EH (cell line): ENCODE data around the gene IRX2.

Experiments used
- DNase-seq: peaks from one replicate; pipeline ENCODE4 v3.0.0-alpha.2; 2015; ENCODE audit warnings: low read depth

IRX2 gene

DNA sequence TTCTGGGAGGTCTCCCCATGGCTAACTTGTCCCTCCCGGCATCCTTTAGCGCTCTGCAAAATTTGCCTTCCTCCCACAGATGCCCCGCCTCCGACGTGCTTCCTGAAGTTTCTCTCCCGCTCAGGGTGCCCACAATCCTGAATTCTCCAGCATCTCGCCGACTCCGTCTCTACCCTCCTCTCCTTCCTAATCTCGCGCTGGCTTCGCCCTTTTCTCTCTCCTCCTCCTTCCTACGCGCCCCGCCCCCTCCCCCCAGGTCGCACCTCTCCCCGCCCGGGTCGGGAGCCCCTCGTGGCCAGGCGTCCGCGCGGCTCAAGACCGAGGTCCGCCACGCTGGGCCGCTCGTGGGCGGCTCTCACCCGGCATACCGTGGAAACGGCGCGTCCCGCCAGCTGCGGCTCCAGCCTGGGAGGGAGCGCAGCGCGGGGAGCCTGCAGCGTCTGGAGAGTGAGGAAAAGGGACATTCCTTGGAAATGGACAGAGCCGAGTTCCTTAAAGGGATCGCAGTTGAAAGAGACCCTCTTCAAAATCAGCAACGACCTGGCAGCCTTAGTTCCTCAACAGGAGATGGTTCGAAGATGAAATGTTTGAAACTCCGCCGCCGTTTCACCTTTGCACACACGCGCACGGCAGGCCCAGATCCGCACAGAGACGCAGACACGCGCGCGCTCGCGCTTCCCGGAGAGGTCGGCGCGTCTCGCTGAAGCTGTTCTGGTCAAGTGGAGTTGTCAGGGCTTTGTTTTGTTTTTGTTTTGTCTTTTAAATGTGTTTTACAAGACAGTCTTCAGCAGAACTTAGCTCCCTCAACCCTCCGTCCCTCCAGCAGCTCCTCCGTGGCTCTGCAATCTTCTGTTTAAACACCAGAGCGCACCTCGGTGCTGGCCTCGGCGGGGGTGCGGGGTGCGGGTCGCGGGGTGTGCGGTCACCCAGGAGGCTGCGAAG, 5.0 kb upstream of the IRX2 start:
- peak; percentile 92 for DNase-seq

DNA sequence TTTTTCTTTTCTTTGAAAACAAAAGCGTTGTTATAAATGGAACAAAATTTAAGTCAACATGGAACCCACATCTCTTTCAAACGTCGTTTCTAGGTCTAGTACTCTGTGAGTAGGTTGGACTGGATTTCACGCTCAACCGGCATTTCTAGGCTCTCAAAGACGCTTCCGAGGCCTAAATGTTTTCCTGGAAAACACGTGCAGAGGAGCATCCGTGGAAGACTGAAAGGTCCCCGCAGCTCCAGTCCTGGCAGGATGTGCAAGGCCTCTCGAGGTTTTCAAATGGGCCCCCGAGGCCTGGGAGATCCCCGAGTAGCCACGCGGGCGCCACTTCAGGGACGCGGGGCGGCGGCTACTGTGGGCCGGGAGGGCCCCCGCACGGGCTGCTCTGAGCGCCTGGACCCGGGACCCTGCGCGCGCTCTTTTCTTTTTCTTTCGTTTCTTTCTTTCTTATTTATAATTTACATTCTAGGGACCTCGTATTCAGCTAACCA, 4.2 kb upstream of the IRX2 start:
- DNase-seq = no peak

DNA sequence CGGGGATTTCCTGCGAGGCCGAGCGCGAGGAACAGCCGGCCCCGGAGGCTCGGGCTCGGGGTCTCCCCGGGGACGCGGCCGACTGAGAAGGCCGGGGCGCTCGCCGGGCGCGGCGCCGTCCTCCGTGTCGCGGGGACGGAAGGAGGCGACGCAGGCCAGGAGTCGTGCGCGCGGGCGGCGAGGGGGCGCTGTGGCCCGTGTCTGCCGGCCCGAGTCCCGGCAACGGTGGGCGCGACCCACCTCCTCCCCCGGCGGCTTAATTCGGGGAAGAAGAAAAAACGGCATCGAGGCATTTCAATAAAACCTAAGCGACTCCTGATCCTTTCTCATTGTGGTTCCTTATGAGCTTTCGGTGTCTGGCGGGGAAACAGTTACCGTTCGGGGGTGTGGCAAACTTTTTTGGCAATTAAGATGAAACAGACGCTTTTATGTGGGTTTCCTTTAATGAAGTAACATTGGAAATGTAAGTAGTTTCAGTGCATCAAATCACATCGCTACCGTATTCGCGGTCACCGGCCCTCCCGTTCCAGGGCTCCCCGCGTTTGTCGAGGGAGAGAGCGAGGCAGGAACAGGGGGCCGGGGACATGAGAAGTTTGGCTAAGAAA, 3.7 kb upstream of the IRX2 start:
- no peak for DNase-seq

DNA sequence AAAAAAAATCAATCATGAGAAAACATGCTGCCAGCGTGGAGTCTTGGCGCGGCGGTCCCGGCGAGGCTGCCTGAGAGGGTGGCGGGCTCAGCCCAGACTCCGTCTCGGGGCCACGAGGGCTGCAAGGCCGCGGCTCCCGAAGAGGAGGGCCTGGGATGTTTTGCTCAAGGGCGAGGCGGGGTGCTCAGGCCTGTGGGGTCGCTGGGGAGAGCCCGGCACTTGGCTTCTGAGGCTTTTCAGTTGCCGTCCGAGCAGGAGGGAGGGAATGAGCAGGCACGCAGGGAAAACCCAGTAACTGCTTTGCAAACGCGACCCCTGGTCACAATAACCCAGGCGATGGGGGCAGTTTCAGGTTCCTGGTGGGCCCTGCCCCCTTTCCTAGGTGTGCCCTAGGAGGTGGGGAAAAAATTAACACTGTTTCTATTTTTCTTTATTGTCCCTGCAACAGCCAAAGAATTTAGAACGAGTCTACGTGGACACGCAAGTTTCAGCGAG, 3.2 kb upstream of the IRX2 start:
- DNase-seq = no peak

DNA sequence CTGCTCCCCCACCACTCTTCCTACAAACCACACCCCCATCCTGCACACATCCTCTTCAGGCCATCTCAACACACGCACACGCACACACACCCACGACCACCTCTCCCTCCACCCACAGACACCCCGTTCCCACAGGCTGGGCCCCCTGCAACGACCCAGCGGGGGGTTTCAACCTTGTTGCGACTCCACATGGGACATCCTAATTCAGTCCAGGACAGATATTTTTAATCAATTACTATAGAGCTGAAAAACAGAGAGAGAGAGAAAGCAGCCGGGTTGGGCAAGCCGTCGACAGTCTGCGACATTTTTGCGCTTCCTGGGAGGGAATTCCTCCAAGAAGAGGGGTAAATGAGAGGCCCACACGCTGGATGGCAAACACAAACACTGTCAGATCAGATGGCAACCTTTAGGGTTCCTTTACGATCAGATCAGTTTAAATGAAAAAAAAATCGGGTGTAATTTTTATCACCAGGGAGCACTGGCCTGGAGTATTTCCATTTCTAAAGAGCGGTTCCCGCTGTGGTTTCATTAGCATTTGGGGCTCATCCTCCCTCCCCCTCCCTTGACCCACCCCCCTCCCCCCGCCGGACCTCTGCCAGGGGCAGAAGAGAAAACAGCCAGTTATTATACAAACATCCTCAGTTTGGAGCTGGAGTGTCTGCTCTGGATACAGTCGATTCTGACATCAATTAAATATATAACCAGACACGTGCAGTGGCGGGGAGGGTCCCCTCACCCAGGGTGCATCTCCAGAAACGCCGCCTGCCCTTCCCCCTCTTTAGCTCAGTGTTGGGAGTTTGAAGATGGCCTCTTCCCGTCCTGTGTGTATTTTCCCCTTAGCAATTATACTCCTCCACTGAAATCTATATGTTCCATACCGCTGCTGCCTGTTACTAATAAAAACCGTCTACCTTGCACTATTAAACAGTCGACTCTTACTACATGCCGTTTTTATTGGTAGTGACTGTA, 2.3 kb upstream of the IRX2 start:
- DNase-seq = no peak

DNA sequence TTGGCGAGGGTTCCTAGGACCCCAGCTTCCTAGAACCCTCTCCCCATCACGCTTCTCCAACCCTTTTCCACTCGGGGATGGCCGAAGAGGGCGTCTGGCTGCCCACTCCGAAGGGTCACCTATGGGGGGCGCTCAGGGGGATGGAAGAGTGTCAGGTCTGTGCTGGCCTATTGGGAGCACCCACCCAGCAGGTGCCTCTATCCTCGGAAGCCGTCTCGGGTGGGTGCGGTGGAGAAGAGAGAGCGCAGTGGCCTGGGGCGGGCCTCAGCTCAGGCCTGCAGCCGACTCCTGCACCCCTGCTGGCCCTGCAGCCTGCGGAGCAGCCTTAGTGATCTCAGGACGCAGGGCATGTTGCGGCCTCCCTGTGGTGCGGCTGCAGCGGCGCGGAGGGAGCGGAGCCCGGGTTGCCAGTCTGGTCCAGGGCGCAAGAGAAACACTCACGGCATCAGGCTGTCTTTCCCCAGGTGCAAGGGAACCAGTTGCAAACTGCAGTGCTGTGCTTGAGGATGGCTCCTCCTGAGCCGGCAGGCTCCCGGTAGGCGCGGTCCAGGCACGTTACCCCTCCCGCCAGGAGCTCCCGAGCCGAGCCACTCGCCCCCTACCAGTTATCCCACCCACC, 1.5 kb upstream of the IRX2 start:
- no peak for DNase-seq

DNA sequence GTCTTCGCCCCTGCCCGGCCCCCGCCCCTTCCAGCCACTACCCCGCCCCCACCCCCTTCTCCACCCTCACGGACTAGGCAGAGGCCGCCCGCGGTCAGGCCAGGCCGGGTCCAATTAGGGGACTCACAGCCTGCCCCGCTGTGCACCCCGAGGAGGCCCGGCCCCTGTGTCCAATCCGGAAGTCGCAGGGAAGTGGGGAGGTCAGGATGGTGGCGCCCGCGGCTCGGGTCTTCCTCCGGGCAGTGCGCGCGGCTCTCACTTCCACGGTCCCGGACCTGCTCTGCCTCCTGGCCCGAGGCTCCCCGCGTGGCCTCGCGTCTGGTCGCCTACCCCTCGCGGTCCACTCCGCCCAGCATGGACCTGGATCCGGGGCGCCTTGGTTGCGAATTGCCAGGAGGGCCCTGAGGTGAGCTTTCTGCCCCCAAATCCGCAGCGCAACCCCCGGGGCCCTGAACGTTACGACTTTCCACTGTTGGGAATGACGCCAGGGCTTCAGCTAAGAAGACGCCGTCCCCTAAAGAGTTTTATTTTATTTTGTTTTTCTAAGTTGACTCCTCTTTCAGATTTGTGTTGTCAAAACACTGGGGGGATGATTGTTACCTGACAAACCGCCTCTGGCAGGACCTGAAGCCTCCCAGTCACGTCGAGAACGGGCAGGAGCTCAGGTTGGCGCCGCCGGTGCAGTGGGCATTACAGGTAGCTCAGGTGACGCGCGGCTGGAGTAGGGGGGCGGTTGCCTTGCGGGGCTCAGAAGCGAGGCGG, 763 bp upstream of the IRX2 start:
- peak; percentile 80 for DNase-seq

DNA sequence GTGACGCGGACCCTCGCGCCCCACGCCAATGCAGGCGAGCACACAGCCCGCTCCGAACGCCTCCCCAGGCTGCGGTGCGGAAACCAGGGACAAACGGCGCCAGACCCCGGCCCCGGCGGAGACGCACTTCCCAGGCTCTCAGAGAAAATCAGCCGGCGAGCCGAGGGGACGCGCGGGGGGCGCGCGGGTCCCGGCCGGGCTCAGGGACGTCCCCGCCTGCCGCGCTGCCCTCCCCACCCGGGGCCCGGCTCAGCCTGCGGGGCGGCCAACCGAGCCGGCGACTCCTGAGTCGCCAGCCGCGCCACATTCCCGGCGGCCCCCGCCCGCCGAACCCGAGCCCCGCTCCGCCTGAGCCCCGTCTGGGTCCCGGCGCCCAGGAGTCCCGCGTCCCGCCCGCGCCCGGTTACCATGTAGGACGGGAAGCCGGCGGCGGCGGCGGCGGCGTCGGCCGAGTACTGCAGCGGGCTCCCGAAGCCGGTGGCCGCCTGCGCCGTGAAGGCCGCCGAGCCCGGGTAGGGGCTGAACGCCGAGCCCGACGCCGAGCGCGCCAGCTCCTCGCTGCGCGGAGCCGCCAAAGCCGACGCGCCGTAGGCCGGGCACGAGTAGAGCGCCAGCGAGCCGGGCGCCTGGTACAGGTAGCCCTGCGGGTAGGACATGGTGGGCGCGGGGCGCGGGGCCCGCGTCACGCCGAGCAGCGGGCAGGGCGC, 566 bp downstream of the IRX2 start:
- peak; percentile 48 for DNase-seq

DNA sequence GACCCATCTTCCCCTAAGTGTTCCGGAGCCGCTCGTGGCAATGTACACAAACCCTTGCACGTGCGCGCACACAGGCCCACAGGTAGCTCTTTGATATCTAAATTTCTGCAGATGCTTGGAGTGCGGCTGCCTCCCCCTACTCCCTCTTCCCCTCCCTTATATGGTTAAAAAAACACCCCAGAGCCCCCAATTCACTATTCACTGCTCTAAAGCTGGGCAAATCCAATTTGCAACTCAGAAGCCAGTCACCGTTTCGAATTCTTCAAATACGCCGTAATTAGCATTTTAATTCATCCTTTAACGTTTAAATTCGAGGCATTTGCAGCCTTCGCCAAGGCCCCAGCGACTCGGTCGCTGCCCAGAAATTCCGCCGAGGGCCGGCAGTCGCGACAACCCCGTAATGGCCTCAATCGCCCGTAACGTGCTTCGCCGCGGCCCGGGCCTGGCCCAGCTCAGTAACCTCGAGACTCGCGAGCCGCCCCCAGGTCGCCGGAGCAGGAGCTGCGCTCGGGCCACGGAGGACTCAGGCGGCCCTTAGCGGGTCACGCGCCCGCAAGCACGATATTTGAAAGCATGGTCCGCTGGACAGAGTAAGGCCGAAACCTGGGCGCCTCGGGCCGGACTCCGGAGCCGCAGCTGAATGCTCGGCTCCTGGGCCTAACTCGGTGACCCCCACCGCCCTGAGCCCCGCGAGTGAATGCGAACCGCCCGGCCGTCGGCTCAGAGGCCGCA, 1.3 kb downstream of the IRX2 start:
- peak; percentile 51 for DNase-seq

DNA sequence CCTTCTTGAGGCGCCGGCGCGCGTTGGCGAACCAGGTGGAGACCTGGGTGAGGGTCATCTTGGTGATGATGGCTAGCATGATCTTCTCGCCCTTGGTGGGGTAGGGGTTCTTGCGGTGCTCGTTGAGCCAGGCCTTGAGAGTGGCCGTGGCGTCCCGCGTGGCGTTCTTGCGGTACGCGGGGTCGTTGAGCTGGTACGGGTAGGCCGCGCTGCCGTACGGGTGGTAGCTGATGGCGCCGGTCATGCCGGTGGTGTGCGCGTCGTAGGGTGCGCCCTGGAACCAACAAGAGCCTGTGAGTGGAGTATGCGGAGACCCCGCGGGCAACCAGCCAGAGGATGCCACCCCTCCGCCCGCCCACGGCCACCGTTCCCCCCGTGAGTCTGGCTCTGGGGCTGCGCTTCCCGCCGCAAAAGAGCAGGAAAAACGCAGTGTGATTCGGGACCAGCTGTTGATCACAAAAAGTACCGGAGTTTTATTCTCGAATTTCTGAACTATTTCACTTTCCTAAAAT, 1.9 kb downstream of the IRX2 start:
- no peak for DNase-seq

DNA sequence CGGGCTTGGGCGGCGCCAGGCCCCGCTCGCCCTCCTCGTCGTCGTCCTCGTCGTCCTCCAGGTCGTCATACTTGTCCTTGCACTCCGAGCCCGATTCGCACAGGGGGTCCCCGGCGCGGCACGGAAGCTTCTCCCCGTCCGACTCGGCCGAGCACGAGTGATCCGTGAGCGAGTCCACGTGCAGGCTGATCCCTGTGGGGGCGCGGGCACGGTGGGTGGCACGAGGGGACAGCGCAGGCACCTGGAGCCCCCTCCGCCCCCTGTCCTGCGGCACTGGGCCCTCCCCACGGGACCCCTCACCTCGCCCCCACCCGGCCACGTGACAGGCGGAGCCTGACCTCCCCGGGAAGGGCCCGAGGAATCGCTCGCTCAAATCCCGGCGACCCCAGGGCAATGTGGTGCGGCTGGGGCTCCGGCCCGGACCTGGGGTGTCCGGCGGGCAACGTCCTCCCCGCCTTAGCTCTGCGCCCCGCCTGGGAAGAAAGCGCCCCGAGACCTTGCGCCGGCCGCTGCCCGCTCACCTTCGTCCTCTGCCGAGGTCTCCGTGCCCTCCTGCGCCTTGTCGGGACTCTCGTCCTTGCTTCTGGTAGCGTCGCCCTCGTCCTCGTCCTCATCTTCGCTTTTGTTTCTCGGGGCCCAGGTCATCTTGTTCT, 2.5 kb downstream of the IRX2 start:
- no peak for DNase-seq

DNA sequence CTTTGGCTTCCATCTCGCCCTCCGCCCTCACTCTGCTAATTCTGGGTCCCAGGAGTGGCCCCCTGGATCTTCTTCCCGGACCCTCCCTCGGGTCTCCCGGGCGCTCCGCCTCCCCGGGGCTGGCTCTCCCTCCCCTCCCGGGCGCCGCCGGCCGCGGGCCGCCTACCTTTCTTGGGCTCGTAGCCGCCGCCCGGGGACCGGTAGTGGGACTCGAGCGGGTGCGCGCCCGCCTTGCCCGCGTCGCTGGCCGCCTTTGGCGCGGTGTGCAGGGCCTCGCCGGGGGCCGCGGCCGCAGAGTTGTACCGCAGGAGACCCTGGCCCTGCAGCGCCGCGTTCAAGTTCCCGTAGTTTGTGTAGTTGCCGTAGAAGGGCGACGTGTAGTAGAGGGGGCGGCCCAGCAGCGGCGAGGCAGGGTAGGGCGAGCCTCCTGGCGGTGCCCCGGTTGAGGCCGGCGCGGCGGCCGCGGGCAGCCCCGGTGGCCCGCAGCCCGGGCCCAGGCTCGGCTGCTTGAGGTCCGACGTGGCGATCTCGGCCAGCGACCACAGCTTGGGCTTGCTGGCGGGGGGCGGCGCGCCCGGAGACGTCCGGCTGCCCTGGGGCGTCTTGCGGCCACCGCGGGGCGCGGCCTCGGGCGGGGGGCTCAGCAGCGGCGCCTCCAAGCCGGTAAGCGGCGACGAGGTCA, 3.2 kb downstream of the IRX2 start:
- no peak for DNase-seq

DNA sequence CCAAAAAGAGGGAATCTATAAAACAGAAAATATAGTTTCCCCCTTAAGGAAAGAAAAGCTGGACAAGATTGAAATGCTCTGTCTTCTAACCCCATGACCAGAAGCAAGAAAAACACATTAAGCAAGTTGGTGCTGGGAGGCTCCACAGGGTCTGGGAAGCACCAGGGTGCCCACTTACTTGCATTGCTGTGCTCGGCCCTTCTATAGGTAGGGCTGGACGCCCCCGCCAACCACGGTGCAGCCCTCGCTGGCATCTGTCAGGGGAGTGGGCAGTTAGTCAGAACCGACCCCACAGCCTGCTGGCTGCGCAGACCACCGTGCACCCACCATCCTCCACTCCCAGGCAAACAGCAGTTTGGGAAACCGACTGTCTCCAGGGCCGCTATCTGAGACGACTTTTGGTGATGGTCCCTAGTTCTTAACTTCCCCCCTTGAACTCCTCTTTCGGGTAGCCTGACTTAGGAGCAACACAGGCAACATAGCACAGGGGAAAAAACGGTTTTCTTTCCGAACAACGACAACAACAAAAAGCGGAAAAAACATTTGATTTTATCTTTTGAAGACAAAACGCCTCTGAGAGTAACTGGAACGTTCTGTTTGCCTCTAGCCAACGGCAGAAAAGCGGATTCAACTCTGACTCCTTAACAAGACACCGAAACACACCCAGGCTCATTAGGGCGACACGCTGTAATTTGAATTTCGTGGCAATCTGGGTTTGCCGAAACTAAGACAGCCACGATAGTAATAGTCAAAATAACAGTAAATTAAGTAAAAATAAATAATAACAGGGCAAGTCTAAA, 3.9 kb downstream of the IRX2 start:
- no peak for DNase-seq

DNA sequence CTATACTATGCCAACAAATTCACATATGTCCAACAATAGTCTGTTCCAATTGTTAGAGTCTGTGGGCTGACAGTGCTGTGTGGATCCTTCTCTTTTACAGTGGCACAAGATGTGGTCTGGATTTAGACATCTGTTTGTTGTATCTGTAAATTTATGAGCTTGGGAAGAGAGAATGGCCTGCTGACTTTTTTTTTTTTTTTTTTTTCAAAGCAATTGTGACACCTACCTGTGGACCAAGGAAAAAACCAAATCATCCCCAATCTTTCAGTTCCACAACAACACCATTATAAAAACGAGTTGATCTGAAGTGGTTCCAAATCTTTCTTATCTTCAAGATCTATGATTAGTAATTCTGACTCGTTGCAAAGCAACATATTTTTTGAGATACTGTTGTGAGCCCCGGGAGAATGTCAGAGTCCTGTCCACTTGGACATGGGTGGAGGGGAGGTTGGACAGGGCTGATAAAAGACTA, 4.9 kb downstream of the IRX2 start:
- peak; percentile 50 for DNase-seq

DNA sequence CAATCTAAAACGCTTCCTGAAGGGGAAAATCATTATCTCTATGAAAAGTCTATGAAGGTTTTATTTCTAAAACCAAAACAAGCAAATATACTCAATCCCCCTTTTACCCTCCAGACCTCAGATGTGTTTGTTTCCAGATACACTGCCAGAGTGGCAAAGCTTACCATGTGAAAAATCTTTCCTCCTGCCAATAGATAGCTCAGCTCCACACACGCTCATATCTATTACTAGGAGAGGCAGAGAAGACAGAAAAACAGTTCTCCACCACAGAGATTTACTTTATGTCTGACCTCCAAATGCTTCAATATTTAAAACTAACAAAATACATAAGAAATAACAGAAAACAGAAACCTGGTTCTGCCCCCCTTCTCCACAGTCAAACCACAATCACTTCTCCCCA, 7.0 kb downstream of the IRX2 start:
- no peak for DNase-seq

DNA sequence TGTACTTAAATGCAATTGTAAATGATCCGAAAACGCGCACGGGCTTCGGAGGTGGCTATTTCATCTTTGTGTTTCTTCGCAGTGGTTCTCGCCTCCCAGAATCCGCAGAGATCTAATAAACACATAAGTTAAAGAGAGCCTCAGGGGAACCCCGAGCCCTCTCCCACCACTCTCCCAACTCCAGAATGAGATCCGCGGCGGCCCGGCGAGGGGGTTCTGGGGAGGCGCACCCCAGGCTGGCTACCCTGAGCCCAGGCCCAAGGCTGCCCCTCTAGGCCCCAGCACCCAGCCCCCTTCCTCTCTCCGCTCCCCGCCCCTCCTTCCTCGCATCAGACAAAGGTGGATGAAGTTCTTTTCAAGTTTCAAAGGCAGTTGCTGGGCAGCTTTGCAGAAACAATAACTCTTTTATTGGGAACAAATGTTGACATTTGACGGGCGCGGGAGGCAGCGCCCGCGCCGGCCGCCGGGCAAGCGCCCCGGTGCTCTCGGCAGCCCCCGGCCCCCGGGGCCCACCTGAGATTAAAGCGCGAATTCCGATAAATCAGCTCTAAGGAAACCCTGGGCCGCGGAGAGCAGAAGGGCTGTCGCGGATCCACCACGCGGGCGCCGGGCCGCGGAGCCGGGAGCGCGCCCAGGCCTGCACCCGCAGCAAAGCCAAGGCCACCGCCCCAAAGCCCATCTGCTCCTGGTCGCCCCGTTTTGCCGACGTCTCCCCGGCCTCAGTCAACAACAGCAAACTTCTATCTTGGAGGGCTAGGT, 8.4 kb downstream of the IRX2 start:
- no peak for DNase-seq
